Retinal pigment epithelial cell (primary cell): ENCODE data around the gene TCERG1L.

Experiments used
- DNase-seq: peaks from one replicate; pipeline ENCODE4 v3.0.0-alpha.2; 2010; ENCODE audit warnings: low read depth
- H3K4me3 ChIP-seq: 2 replicates; pipeline ENCODE4 v1.5.1; 2011; ENCODE audit warnings: mild to moderate bottlenecking, low read length, control low read depth, moderate library complexity
- TF ChIP-seq, protein P1 (sequence below): conservative IDR thresholded peaks from 2 replicates; pipeline ENCODE4 v1.5.1; 2011; ENCODE audit warnings: low read depth, low read length, control low read depth, inconsistent platforms

Gene TCERG1L

GRCh38 chr10:131063311-131063710, 248.2 kb downstream of the TCERG1L start:
- TF ChIP-seq, protein P1, sequence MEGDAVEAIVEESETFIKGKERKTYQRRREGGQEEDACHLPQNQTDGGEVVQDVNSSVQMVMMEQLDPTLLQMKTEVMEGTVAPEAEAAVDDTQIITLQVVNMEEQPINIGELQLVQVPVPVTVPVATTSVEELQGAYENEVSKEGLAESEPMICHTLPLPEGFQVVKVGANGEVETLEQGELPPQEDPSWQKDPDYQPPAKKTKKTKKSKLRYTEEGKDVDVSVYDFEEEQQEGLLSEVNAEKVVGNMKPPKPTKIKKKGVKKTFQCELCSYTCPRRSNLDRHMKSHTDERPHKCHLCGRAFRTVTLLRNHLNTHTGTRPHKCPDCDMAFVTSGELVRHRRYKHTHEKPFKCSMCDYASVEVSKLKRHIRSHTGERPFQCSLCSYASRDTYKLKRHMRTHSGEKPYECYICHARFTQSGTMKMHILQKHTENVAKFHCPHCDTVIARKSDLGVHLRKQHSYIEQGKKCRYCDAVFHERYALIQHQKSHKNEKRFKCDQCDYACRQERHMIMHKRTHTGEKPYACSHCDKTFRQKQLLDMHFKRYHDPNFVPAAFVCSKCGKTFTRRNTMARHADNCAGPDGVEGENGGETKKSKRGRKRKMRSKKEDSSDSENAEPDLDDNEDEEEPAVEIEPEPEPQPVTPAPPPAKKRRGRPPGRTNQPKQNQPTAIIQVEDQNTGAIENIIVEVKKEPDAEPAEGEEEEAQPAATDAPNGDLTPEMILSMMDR = no peak
- no peak overlapping the region for H3K4me3 ChIP-seq
- DNase-seq = no peak

DNA sequence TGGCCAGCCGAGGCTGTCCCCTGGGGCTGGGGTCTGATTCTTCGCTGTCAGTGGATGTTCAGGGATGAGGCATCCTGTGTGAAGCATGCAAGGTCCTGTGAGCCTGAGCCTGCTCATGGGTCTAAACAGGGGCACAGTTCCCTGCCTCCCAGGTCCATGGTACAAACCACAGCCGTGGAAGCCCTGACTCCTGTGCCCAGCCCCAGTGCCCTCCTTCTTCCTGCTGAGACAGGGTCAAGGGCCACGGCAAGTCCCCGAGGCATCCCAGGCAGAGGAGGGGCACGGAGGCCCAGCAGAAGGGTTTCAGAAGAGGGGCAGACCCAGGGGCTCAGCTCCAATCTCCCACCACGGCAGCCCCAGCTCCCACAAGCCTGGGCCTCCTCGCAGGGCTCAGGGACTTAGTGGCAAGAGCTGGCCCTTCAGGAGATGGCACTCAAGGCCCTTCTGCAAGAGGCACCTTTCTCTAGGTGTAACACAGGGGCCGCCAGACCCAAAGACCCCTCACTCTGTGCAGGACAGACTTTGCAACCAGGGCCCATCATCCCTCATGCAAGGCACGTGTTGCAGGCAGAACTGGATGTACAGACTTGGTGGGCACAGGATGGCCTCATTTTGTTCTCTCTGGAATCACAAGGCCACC, 248.8 kb downstream of the TCERG1L start:
- TF ChIP-seq, protein P1 = no peak
- no peak overlapping the region for H3K4me3 ChIP-seq
- no peak for DNase-seq

- TF ChIP-seq, protein P1 = no peak
- DNase-seq = no peak
These were observed 250.3 kb downstream of the TCERG1L start for GRCh38 chr10:131061216-131061615.

GRCh38 chr10:131059881-131060280, 251.6 kb downstream of the TCERG1L start:
- TF ChIP-seq, protein P1 = no peak
- H3K4me3 ChIP-seq = no peak overlapping the region
- DNase-seq = no peak

More at GRCh38 chr10:131061216-131061615, 250.3 kb downstream of the TCERG1L start:
- no peak overlapping the region for H3K4me3 ChIP-seq

DNA sequence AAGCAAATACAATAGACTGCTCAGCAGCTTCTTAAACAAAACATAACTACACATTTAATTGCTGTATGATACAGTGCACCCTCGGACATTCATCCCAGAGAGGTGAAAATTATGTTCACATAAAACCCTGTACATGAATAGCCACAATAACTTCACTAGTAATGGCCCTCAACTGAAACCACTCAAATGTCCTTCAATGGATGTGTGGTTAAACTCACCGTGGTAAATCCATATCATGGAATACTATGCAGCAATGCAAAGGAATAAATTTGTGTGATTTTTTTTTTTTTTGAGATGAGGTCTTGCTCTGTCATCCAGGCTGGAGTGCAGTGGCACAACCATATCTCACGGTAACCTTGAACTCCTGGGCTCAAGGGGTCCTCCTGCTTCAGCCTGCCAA, 252.7 kb downstream of the TCERG1L start:
- no peak for DNase-seq
- TF ChIP-seq, protein P1 = no peak

DNA sequence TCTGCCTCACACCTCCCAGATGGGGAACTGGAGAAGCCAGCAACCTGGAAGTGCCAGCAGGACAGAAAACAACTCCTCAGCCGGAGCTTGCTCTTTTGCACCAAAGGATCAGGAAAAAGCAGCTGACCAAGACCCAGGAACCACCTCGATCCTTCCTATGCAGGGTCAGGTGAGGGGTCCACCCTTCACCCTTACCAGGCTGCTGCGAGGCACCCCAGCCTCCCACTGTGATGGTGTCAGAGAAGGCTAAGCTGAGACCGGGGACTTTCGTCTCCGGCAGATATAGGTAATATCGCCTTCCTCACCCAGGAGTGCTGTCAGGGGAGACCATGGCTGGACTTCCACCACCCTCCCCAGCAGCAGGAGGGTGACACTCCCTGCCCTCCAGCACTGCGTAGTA, 254.7 kb downstream of the TCERG1L start:
- no peak for DNase-seq
- TF ChIP-seq, protein P1 = no peak
- no peak overlapping the region for H3K4me3 ChIP-seq

More for the DNA sequence above, 252.7 kb downstream of the TCERG1L start:
- no peak overlapping the region for H3K4me3 ChIP-seq

DNA sequence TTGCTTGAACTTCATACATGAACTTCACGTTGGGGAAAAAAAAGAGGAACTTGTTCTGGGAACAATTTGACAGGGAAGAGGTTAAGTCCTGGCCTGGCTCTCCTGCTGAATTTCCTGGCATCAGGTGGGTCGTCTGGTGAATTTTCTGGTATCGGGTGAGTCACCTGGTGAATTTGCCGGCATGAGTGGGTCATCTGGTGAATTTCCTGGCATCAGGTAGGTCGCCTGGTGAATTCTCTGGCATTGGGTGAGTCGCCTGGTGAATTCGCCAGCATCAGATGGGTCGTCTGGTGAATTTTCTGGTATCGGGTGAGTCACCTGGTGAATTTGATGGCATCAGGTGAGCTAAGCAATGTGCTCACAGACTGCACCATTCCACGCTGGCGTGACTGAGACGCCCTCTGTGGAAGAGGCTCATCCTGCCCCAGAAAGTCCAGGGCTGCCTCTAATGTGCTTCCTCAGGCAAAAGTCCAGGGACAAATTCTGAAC, 255.4 kb downstream of the TCERG1L start:
- H3K4me3 ChIP-seq = no peak overlapping the region
- DNase-seq = no peak
- TF ChIP-seq, protein P1 = no peak
